Measurements from ENCODE around the gene ATRX.
"Not testable (repeated sequence)": the region's sequence is repeated elsewhere in the genome, so short reads cannot be mapped to it uniquely, and the experiment has no call there.

ATRX gene

GRCh38 chrX:77502951-77503525, 283.0 kb downstream of the ATRX start:
- no peak overlapping the region for H3K4me2 ChIP-seq (ENCODE audit: low read length)
- H3K4me3 ChIP-seq (ENCODE audit: low read depth, low read length, poor library complexity, severe bottlenecking): no peak overlapping the region
- H3K27me3 ChIP-seq (ENCODE audit: insufficient read depth, low read length): no peaks in the 10 kb centered on the region
- H3K9me3 ChIP-seq (ENCODE audit: low read length): no peaks in the 10 kb centered on the region
- no peaks in the 10 kb centered on the region for H3K79me2 ChIP-seq (ENCODE audit: insufficient read depth, low read length)
- H3K9ac ChIP-seq (ENCODE audit: low read length): no peak overlapping the region
- H3F3A ChIP-seq (ENCODE audit: insufficient read depth, low read length): no peaks in the 10 kb centered on the region
- peaks cover 10% of the 10 kb centered on the region for H3K36me3 ChIP-seq (ENCODE audit: insufficient read depth, low read length)
- no peaks in the 10 kb centered on the region for H4K20me1 ChIP-seq (ENCODE audit: insufficient read depth, low read length)
- TF ChIP-seq CTCF (IDR thresholded peaks at IDR 0.05; ENCODE audit: low read length) (no peak), EZH2 (IDR thresholded peaks at IDR 0.05; ENCODE audit: borderline replicate concordance, low read length) (no peak)
- H3K4me1 ChIP-seq (ENCODE audit: insufficient read depth, low read length, severe bottlenecking): no peaks in the 10 kb centered on the region
- H3K27ac ChIP-seq (ENCODE audit: low read depth, low read length, poor library complexity, severe bottlenecking): no peak overlapping the region
- no peaks in the 10 kb centered on the region for H3K9me2 ChIP-seq (ENCODE audit: low read depth, low read length)
- no peak overlapping the region for H2AFZ ChIP-seq (ENCODE audit: low read length)

GRCh38 chrX:77500164-77500563, 285.9 kb downstream of the ATRX start:
- not testable (repeated sequence) for H3K9me3 ChIP-seq (ENCODE audit: low read length); H4K20me1 ChIP-seq (ENCODE audit: insufficient read depth, low read length); H3K4me1 ChIP-seq (ENCODE audit: insufficient read depth, low read length, severe bottlenecking); H3K9me2 ChIP-seq (ENCODE audit: low read depth, low read length); H3K4me2 ChIP-seq (ENCODE audit: low read length); H3K36me3 ChIP-seq (ENCODE audit: insufficient read depth, low read length); H3K4me3 ChIP-seq (ENCODE audit: low read depth, low read length, poor library complexity, severe bottlenecking); H3K9ac ChIP-seq (ENCODE audit: low read length); H3K27me3 ChIP-seq (ENCODE audit: insufficient read depth, low read length); H3F3A ChIP-seq (ENCODE audit: insufficient read depth, low read length); H3K27ac ChIP-seq (ENCODE audit: low read depth, low read length, poor library complexity, severe bottlenecking); H3K79me2 ChIP-seq (ENCODE audit: insufficient read depth, low read length); H2AFZ ChIP-seq (ENCODE audit: low read length)

- no peaks in the 10 kb centered on the region for H3K36me3 ChIP-seq (ENCODE audit: insufficient read depth, low read length)
- H3F3A ChIP-seq (ENCODE audit: insufficient read depth, low read length): no peaks in the 10 kb centered on the region
- H4K20me1 ChIP-seq (ENCODE audit: insufficient read depth, low read length): no peaks in the 10 kb centered on the region
- H3K27ac ChIP-seq (ENCODE audit: low read depth, low read length, poor library complexity, severe bottlenecking): no peak overlapping the region
- no peaks in the 10 kb centered on the region for H3K27me3 ChIP-seq (ENCODE audit: insufficient read depth, low read length)
- no peaks in the 10 kb centered on the region for H3K4me1 ChIP-seq (ENCODE audit: insufficient read depth, low read length, severe bottlenecking)
- no peaks in the 10 kb centered on the region for H3K9me3 ChIP-seq (ENCODE audit: low read length)
- no peak for TF ChIP-seq CTCF (IDR thresholded peaks at IDR 0.05; ENCODE audit: low read length)
- TF ChIP-seq EZH2 (IDR thresholded peaks at IDR 0.05; ENCODE audit: borderline replicate concordance, low read length): no peak
- H3K9ac ChIP-seq (ENCODE audit: low read length): no peak overlapping the region
- no peak overlapping the region for H3K4me2 ChIP-seq (ENCODE audit: low read length)
- no peak overlapping the region for H3K4me3 ChIP-seq (ENCODE audit: low read depth, low read length, poor library complexity, severe bottlenecking)
- no peak overlapping the region for H2AFZ ChIP-seq (ENCODE audit: low read length)
- no peaks in the 10 kb centered on the region for H3K9me2 ChIP-seq (ENCODE audit: low read depth, low read length)
- no peaks in the 10 kb centered on the region for H3K79me2 ChIP-seq (ENCODE audit: insufficient read depth, low read length)
Observed at GRCh38 chrX:77493677-77494553, 292.1 kb downstream of the ATRX start.

Measured in OCI-LY1 (cell line).